ENCODE measurements around the gene PXT1.
"Not testable (repeated sequence)": the region's sequence is repeated elsewhere in the genome, so short reads cannot be mapped to it uniquely, and the experiment has no call there.

PXT1 gene

GRCh38 chr6:36413489-36414480 lies 28.9 kb downstream of the PXT1 start:
- H3K9me3 ChIP-seq = no peaks in the 10 kb centered on the region
- H3K4me1 ChIP-seq (ENCODE audit: control insufficient read depth in 1 of 2, insufficient read depth in 1 of 2, low read depth in 1 of 2, low read length in 1 of 2) = no peaks in the 10 kb centered on the region
- TF ChIP-seq, protein P1, sequence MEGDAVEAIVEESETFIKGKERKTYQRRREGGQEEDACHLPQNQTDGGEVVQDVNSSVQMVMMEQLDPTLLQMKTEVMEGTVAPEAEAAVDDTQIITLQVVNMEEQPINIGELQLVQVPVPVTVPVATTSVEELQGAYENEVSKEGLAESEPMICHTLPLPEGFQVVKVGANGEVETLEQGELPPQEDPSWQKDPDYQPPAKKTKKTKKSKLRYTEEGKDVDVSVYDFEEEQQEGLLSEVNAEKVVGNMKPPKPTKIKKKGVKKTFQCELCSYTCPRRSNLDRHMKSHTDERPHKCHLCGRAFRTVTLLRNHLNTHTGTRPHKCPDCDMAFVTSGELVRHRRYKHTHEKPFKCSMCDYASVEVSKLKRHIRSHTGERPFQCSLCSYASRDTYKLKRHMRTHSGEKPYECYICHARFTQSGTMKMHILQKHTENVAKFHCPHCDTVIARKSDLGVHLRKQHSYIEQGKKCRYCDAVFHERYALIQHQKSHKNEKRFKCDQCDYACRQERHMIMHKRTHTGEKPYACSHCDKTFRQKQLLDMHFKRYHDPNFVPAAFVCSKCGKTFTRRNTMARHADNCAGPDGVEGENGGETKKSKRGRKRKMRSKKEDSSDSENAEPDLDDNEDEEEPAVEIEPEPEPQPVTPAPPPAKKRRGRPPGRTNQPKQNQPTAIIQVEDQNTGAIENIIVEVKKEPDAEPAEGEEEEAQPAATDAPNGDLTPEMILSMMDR (IDR thresholded peaks at IDR 0.05) = no peak
- H3K36me3 ChIP-seq = no peaks in the 10 kb centered on the region
- no peak overlapping the region for H3K4me3 ChIP-seq (ENCODE audit: low read depth in 1 of 2, low read length in 1 of 2)
- no peak overlapping the region for H3K27ac ChIP-seq
- H3K27me3 ChIP-seq = no peaks in the 10 kb centered on the region

DNA sequence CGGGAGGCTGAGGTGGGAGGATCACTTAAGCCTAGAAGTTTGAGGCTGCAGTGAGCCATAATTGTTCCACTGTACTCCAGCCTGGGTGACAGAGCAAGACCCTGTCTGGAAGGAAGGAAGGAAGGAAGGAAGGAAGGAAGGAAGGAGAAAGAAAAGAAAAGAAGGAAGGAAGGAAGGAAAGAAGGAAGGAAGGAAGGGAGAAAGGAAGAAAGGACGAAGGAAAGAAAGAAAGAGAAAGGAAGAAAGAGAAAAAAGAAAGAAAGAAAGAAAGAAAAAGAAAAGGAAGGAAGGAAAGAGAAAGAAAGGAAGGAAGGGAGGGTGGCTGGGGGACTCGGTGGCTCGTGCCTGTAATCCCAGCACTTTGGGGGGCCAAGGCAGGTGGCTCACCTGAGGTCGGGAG lies 32.9 kb downstream of the PXT1 start:
- not testable (repeated sequence) for H3K27ac ChIP-seq; H3K4me3 ChIP-seq (ENCODE audit: low read depth in 1 of 2, low read length in 1 of 2); H3K27me3 ChIP-seq; H3K36me3 ChIP-seq; H3K4me1 ChIP-seq (ENCODE audit: control insufficient read depth in 1 of 2, insufficient read depth in 1 of 2, low read depth in 1 of 2, low read length in 1 of 2); H3K9me3 ChIP-seq

DNA sequence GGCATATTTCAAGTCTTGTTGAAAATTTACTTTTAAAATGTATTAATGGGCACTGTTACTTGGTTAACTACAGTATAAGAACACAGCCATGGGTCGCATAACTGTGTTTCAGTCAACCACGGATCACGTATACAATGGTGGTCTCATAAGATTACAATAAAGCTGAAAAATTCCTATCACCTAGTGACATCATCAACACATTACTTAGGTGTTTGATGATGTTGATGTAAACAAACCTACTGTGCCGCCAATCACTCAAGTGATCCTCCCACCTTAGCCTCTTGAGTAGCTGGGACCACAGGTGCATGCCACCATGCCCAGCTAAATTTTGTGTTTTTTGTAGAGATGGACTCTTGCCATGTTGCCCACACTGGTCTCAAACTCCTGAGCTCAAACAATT lies 38.5 kb downstream of the PXT1 start:
- no peak overlapping the region for H3K27ac ChIP-seq
- no peak overlapping the region for H3K4me3 ChIP-seq (ENCODE audit: low read depth in 1 of 2, low read length in 1 of 2)
- H3K9me3 ChIP-seq = no peaks in the 10 kb centered on the region
- no peaks in the 10 kb centered on the region for H3K36me3 ChIP-seq
- H3K4me1 ChIP-seq (ENCODE audit: control insufficient read depth in 1 of 2, insufficient read depth in 1 of 2, low read depth in 1 of 2, low read length in 1 of 2) = no peaks in the 10 kb centered on the region
- no peaks in the 10 kb centered on the region for H3K27me3 ChIP-seq
- TF ChIP-seq, protein P1 (IDR thresholded peaks at IDR 0.05) = no peak

GRCh38 chr6:36402481-36402880 lies 40.2 kb downstream of the PXT1 start:
- no peak overlapping the region for H3K27ac ChIP-seq
- H3K36me3 ChIP-seq = no peaks in the 10 kb centered on the region
- H3K4me3 ChIP-seq (ENCODE audit: low read depth in 1 of 2, low read length in 1 of 2) = no peak overlapping the region
- TF ChIP-seq, protein P1 (IDR thresholded peaks at IDR 0.05) = no peak
- H3K4me1 ChIP-seq (ENCODE audit: control insufficient read depth in 1 of 2, insufficient read depth in 1 of 2, low read depth in 1 of 2, low read length in 1 of 2) = no peaks in the 10 kb centered on the region
- no peaks in the 10 kb centered on the region for H3K27me3 ChIP-seq
- no peaks in the 10 kb centered on the region for H3K9me3 ChIP-seq

GRCh38 chr6:36399970-36400369 lies 42.7 kb downstream of the PXT1 start:
- H3K4me3 ChIP-seq (ENCODE audit: low read depth in 1 of 2, low read length in 1 of 2) = no peak overlapping the region
- TF ChIP-seq, protein P1 (IDR thresholded peaks at IDR 0.05) = no peak
- no peaks in the 10 kb centered on the region for H3K9me3 ChIP-seq
- H3K4me1 ChIP-seq (ENCODE audit: control insufficient read depth in 1 of 2, insufficient read depth in 1 of 2, low read depth in 1 of 2, low read length in 1 of 2) = no peaks in the 10 kb centered on the region
- H3K27me3 ChIP-seq = no peaks in the 10 kb centered on the region
- H3K27ac ChIP-seq = no peak overlapping the region
- H3K36me3 ChIP-seq = no peaks in the 10 kb centered on the region

DNA sequence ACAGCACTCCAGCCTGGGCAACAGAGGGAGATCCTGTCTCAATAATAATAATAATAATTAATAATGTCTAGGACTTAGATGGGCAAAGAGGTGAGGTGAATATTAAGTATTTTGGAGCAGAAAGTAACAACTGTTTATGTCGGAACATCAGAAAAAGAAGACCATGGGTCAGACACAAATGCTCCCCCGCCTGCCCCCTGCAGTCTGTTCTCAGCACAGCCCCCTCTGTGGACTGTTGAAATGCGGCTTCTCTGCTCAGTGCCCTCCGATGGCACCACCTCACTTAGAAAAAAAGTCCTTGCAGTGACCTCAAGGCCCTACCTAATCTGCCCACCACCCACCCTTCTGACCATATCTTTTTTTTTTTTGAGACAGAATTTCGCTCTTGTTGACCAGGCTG lies 50.0 kb downstream of the PXT1 start:
- Histone ChIP-seq H3K36me3 (no peaks in the 10 kb centered on the region), H3K4me3 (ENCODE audit: low read depth in 1 of 2, low read length in 1 of 2) (no peak overlapping the region), H3K27me3 (peaks cover 40% of the 10 kb centered on the region), H3K4me1 (ENCODE audit: control insufficient read depth in 1 of 2, insufficient read depth in 1 of 2, low read depth in 1 of 2, low read length in 1 of 2) (peaks cover 6 to 9% of the 10 kb centered on the region in 2 experiments), H3K27ac (no peak overlapping the region), H3K9me3 (no peaks in the 10 kb centered on the region)
- TF ChIP-seq, protein P1 (IDR thresholded peaks at IDR 0.05) = no peak

Measured in neutrophil (primary cell).